Right ventricle myocardium superior (tissue), 1 donor: ENCODE results near the gene WDR5. TPM values are rescaled to one million over a fixed set of nuclear protein-coding genes. Genes with fewer than 3 reads are reported as not detected.
"Not testable (repeated sequence)": the region's sequence is repeated elsewhere in the genome, so short reads cannot be mapped to it uniquely, and the experiment has no call there.

ENCODE experiments used
- ATAC-seq: fragments of 200-7000 bp; cut with Tn5 transposase; one replicate; pipeline ENCODE4 v1.9.1; 2020; ENCODE audit warnings: mild to moderate bottlenecking; ENCODE audit not compliant: poor library complexity
- DNase-seq: peaks from one replicate; pipeline ENCODE4 v3.0.0-alpha.2; 2020
- intact Hi-C: fragments of 100-400 bp; cut with DNase I; formaldehyde crosslinking; loops from one replicate; pipeline ENCODE4 v1.11.2; 2022
- long read RNA-seq: library from polyadenylated mRNA; unstranded; transcript quantifications from one replicate; pipeline ENCODE4 v2.0.0, GENCODE V29; 2021
- total RNA-seq: library from RNA; stranded (reverse); fragmentation: NEBNext Ultra II Directional; extraction: Animal tissue kit (Norgen Biotek cat#: 25700); gene quantifications from one replicate; pipeline ENCODE4 v1.2.1, GENCODE V29; 2021
- donor health status: DM: no; HTN: yes; CAD: no; lungs with severe emphysema.

The WDR5 gene
- total RNA-seq: 17.5 TPM
- long read RNA-seq, transcript WDR5-201 (14 exons, 3,151 nt): major isoform, 8 of 22 reads
- long read RNA-seq, partial matches to known transcripts: 11 of 22 reads
- long read RNA-seq, other reads (novel, unspliced or antisense): 3 of 22 reads

DNA sequence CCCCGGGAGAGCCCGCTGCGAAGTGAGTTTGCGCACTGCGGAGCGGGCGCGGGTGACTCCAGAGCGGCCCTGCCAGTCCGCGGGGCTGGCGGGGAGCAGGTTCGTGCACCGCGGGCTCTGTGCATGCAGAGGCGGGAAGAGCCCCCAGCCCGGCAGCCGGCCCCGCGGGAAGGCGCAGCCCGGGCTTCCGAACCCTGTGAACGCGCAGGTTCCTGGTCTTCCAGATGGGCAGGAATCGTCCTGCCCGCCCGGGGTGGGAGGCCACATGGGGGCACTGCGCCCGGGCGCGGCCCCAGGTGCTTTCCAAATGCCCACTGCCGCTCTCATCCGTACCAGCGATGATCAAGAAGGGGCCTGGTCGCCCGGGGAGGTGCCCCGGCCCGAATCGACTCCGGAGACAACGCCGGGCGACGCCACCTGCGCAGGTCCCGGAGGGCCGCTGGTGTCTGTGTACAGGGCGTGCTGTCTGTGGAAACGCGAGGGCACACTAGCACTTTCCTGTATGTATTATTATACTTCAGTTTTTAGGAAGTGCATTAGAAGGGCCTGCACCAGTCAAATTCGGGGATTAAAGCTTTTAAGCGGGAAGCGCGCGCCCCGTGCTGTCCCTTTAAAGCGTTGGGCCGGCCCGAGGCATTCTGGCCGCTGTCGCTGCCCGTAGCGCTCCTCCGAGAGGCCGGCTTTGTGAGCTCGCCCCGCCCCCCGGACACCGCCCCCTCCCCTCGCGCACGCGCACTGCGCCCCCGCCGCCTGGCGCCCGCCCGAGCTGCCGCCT, at the start of gene WDR5:
Gene WDR5 (plus strand): TSS at position 740 of the 775 bp plus-strand sequence. CDS start 3,796 bp downstream, outside the sequence.
- DNase-seq (peak; percentile 96), ATAC-seq (peak; percentile 91)
- intact Hi-C loops: no loop called here

DNA sequence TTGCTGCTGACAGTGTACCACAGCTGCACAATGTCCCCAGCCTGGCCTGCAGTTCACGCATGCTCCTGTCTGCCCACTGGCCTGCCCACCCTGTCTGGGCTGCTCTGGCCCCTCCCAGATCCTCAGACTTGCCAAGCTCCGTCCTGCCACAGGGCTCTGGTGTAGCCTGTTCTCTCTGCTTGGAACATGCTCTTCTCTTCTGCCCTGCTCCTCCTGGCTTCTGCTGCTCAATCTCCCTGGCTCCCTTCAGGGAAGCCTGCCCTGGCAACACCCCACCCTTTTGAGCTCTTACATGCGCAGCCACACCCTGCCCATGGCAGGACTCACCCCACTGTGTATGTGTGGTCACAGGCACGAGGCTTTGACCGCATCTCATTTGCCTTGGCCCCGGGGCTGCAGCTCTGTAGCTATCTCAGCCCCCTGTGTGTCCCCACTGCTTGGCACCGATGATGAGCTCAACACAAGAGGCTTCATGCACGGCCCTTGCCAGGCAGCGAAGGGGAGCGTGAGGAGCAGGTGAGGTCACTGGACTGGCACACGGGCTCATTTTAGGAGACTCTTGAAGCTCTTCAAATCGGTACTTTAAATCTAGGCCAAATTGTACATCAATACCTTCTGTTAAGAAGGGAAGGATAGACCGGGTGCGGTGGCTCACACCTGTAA, 47.7 kb upstream of the WDR5 start:
- DNase-seq: no peak
- intact Hi-C loops: no loop called here
- no peak for ATAC-seq

DNA sequence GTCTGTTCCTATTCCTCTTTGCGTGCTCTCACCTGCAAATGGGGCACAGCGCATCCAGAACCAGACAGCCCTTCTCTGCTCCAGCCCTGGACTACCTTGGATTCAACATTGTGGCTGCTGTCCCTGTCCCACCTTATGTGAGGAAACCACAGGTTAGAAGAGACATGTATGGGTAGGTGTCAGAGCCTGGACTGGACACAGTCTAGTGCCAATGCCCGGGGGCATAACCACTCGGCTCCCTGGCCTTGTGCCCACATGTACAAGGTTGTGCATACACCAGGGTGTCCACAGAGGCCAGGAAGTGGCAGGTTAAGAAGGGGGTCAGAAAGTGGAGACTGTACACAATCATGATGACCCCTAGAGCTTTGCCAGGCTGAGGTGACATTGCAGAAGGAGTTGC, 45.9 kb upstream of the WDR5 start:
- intact Hi-C loops: no loop called here
- DNase-seq: no peak
- no peak for ATAC-seq

DNA sequence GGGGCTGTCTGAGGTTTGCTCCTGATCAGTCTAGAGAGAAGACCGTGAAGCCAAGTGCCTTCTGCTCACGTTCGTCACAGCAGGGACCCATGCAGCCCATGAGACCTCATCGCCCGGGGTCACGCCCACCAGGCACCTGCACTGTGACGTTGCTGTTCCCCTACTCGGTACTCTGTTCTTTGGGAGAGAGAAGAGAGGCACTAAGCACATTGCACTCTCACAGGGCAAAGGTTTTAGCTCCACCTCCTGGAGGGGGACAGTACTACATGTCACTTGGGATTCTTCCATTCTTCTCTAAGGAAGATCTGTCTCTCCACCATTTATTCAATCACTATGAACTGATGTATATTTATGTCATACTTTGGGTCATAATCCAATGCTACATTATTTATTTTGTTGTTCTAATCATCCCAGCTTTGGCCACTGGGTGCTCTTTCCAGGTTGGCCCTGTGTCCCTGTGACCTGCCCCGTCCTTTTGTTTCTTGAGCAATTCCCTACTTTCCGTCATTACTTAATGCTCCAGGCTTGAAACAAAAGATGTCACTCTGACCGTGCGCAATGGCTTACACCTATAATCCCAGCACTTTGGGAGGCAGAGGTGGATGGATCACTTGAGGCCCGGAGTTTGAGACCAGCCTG, 36.6 kb upstream of the WDR5 start:
- peak; percentile 68 for ATAC-seq

DNA sequence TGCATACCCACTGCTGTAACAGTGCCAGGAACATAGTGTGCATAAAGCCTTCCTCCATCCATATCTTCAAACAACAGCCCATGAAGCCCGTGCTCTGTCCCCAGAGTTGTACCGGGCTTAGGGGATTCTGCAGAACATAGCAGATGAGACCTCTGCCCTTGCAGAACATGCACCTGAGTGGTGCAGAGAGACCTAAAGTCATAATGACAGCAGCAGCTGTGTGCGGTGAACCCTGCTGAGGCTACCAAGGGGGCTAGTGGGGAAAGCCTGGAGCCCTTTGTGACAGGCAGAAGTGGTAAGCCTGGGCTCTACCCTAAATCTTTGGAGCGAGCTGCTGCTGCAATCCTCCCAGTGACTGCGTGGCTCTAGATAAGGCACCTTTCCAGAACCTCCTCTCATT, 35.8 kb upstream of the WDR5 start:
- DNase-seq: no peak
- no peak for ATAC-seq
- intact Hi-C loops: loop anchor here (5.0 kb wide), 1 partner anchor 318 kb away; no protein-coding TSS in a partner anchor

More for the DNA sequence above, 36.6 kb upstream of the WDR5 start:
- intact Hi-C loops: no loop called here
- DNase-seq: no peak

DNA sequence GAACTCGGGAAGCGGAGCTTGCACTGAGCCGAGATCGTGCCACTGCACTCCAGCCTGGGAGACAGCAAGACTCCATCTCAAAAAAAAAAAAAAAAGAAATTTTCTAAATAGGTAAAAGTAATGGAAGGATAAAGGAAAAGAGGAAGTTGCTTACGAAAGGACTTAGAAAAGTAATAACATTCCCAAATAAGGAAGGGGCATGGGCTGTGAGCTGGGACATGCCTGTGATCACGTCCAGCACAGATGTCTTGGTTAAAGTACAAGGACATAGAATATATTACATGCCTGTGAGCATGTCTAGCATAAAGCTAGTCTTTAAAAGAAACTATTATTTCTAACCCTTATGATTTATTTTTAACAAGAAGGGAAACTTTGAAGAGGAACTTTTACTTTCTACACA, 34.7 kb upstream of the WDR5 start:
- not testable (repeated sequence) for DNase-seq, ATAC-seq
- intact Hi-C loops: loop anchor here (5.0 kb wide), 1 partner anchor 319 kb away; no protein-coding TSS in a partner anchor

DNA sequence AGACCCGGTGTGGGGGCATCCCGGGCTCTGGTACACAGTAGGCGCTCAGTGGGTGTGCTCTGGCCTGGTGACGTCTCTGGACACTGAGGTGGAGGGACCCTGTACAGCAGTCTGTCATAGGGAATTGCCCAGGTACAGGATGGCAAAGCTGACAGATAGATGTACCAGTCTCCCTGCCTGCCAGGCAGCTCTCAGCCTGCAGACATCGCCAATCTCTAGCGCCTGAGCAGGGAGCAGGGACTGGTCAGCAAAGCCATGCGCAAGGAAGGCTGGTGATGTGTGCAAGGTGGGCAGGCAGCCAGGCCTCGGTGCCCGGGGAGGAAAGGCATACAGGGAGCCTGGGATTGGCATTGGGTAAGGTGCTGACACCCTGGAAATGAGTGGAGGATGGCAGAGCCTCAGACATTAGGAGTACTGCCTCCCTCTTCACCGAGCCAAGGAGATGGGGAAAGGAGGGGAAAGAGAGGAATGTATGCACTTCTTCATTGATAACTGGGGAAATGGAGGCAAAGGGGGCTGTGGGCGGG, 34.2 kb upstream of the WDR5 start:
- ATAC-seq: no peak
- no peak for DNase-seq
- intact Hi-C loops: loop anchor here (5.0 kb wide), 1 partner anchor 319 kb away; no protein-coding TSS in a partner anchor

DNA sequence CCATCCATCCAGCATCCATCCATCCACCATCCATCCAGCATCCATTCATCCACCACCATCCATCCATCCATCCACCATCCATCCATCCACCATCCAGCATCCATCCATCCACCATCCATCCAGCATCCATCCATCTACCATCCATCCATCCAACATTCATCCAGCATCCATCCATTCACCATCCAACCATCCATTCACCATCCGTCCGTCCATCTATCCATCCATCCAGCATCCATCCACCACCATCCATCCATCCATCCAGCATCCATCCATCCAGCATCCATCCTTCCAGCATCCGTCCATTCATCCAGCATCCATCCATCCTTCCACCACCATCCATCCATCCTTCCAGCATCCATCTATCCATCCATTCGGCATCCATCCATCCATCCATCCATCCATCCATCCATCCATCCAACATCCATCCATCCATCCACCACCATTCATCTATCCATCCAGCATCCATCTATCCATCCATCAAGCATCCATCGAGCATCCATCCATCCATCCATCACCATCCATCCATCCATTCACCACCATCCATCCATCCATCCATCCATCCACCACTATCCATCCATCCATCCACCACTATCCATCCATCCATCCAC, 32.4 kb upstream of the WDR5 start:
- intact Hi-C loops: loop anchor here (5.0 kb wide), 1 partner anchor 321 kb away; no protein-coding TSS in a partner anchor

DNA sequence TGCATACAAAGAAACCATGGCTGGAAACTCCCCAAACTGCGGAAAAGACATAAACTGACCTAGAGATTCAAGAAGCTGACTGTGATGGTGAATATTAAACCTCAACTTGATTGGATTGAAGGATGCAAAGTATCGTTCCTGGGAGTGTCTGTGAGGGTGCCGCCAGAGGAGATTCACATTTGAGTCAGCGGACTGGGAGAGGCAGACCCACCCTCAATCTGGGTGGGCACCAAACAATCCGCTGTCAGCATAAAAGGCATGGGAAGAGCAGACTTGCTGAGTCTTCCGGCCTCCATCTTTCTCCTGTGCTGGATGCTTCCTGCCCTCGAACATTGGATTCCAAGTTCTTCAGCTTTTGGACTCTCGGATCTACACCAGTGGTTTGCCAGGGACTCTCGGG, 24.8 kb upstream of the WDR5 start:
- intact Hi-C loops: no loop called here
- ATAC-seq (no peak), DNase-seq (no peak)

More for the DNA sequence above, 32.4 kb upstream of the WDR5 start:
- DNase-seq: no peak
- ATAC-seq: no peak

DNA sequence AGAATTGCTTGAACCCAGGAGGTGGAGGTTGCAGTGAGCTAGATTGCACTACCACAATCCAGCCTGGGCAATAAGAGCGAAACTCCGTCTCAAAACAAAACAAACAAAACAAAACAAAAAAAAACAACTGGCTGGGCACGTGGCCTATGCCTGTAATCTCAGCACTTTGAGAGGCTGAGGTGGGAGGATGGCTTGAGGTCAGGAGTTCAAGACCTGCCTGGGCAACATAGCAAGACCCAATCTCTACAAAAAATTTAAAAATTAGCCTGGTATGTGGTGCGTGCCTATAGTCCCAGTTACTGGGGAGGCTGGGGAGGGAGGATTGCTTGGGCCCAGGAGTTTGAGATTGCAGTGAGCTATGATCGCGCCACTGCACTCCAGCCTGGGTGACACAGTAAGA, 23.3 kb upstream of the WDR5 start:
- DNase-seq: no peak
- ATAC-seq: no peak
- intact Hi-C loops: no loop called here

DNA sequence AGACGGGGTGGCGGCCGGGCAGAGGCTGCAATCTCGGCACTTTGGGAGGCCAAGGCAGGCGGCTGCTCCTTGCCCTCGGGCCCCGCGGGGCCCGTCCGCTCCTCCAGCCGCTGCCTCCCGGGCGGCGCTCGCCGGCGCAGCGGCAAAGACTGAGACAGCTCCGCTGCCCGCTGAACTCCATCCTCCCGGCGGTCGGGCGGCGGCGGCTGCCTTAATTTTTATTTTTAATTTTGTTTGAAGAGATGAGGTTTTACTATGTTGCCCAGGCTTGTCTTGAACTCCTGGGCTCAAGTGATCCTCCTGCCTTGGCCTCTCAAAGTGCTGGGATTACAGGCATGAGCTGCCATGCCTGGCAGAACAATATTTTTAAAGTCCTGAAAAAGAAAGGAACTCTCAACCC, 16.9 kb upstream of the WDR5 start:
- ATAC-seq, DNase-seq, intact Hi-C loops: not testable (repeated sequence)

DNA sequence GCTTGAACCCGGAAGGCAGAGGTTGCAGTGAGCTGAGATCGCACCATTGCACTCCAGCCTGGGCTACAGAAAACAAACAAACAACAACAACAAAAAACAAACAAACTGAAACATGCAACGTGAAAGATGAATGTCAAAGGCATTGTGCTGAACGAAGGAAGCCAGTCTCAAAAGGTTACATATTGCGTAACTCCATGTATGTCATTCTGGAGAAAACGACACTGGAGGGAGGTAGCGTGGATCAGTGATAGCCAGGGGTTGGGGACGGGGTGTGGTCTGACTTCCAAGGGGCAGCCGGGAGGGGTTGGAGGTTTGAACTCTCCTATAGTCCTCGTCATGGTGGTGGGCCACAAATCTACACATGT, 12.1 kb upstream of the WDR5 start:
- DNase-seq: no peak
- ATAC-seq: no peak
- intact Hi-C loops: no loop called here

DNA sequence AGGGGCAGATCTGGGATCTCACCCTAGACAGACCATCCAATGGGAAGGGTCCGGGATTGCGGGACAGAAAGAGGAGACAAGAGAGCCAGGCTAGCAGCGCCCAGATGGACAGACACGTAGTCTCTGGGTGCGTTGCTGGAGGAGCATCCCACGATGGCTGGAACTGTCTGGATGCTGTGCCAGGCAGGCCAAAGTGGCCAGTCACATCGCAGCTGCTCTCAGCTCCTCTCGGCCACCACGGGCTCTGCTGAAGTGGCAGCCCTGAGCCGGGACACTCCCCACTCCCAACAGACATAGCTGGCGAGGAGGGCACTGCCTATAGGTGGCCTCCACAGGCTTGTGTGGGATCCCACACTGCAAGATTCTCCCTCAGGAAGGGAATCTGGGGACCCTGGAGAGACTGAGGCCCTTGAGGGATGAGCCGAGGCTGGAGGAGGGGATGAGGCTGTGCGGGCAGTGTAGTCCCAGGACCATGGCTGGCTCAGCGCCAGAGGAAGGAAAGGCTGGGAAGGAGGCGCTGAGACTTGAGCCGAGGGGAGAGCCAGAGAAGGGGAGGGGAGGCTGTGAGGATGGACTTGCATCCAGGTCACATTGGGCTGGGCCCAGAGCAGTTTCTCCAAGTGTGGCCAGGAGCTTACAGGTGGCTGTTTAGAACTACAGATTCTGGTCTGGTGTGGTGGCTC, 10.3 kb upstream of the WDR5 start:
- DNase-seq (peak; percentile 41), ATAC-seq (no peak)
- intact Hi-C loops: no loop called here

DNA sequence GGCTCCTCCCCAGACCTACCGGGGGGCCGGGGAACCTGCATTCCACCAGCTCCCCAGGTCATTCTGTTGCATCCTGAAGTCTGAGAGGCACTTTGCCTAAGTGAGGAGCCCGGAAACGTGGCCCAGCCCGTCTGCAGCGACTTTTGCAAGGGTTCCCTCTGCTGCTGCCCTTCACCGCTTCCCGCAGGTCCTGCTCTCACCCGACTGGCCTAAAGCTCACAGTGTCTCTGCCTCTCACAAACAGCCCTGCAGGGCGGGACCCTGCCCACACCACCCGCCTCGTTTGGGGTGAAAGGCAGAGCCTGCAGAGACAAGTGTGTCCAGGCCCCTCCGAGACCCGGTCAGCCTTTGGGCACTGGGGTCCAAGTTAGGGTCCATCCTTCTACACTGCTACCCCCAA, 9.5 kb upstream of the WDR5 start:
- intact Hi-C loops: no loop called here
- DNase-seq: peak; percentile 34
- no peak for ATAC-seq

DNA sequence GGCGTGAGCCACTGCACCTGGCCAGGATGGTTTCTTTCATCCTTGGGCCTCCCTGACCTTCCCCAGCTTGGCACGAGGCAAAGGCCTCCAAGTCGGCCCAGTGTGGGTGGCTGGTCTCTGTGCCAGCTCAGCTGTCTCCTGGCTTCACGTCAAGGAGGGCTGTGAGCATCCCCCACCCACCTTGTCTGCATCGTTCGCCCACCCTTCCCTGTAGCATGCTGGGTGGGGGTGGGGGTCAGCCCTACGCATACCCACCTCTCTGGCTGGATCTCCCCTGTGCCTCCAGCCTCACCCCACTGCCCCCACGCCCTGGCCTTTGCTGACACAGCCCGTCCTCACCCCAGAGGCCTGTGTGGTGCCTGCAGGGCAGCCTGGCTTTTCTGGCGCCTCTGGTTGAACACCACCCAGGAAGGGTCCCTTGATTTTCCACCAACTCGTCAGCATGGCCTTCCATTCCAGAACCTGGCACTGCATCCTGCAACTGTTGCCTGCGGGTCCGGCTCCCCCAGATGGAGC, 8.8 kb upstream of the WDR5 start:
- intact Hi-C loops: no loop called here
- DNase-seq (peak; percentile 30), ATAC-seq (no peak)

DNA sequence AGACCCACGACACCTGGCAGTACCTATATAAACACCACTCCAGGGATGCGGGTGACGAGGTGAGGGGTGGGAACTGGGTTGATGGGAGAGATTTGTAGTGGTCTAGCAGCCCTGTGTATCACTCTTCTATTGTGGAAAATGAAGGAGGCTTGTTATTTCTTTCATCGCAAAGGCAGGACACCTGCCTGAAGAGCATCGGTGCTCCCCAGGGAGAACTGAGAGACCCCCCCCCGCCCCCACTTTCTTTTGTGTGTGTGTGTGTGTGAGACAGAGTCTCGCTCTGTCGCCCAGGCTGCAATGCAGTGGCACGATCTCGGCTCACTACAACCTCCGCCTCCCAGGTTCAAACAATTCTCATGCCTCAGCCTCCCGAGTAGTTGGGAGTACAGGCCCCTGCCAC, 8.3 kb upstream of the WDR5 start:
- no peak for ATAC-seq
- intact Hi-C loops: no loop called here
- DNase-seq: peak; percentile 20

DNA sequence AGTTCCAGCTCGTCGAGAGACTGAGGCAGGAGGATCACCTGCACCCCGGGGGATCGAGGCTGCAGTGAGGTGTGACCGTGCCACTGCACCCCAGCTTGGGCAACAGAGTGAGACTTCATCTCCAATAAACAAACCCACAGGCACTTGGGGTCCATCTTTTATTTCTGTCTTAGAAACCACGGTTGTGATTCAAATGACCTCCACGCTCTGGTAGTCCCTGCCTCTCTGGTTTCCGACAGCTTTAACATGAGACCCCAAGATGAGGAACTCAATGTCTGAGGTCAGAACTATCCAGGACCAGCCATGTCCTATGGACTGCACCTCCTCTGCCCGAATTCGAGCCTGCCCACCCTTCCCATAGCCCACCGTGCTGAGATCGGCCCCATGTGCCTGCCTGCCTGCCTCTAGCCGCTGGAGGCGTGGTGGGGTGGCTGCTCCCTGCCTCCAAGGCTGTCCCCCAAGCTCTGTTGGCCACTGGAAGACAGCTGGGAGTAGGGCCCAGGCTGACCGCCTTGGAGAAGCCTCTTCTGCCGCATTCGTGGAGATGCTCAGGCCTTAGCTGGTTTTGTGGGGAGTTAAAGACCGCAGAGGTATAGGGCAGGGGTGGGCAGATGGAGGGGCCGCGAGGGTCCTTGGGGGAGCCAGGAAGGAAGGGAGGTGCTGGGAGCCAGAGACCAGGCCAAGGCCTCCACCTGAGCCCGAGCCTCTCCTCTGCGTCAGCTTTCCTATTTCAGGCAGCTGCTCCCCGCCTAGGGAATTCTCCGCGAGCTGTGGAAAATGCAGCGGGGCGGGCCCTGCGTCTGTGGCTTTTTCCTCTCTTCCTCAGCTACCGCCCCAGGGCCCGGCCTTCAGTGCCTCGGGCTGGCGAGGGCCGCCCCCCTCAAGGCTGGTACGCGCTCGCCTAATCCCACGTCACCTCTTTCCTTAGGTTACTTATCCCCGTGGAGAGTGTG, 6.9 kb upstream of the WDR5 start:
- intact Hi-C loops: no loop called here
- ATAC-seq: no peak
- DNase-seq: peak; percentile 45
